ENCODE measurements around the gene MBP.
A peak's percentile ranks its signal among the peaks of the same experiment; 100 is the strongest.

Gene MBP

GRCh38 chr18:77133835-77134496, 1.4 kb upstream of the MBP start:
- DNase-seq, result peak; percentile 53

GRCh38 chr18:77133051-77133834, 660 bp upstream of the MBP start:
- no peak for DNase-seq

GRCh38 chr18:77131652-77132368, 773 bp downstream of the MBP start:
- DNase-seq, result peak; percentile 45

GRCh38 chr18:77131100-77131651, 1.4 kb downstream of the MBP start:
- DNase-seq, result peak; percentile 55

- peak; percentile 29 for DNase-seq
Observed at GRCh38 chr18:77130229-77131099, 2.1 kb downstream of the MBP start.

- DNase-seq, result no peak
Observed at GRCh38 chr18:77129150-77129551, 3.4 kb downstream of the MBP start.

GRCh38 chr18:77127769-77128671, 4.6 kb downstream of the MBP start:
- peak; percentile 35 for DNase-seq

- peak; percentile 66 for DNase-seq
Observed at GRCh38 chr18:77124452-77124922, 8.1 kb downstream of the MBP start.

GRCh38 chr18:77123320-77124231, 9.0 kb downstream of the MBP start:
- peak; percentile 36 for DNase-seq

- no peak for DNase-seq
Observed at GRCh38 chr18:77121523-77121922, 11.1 kb downstream of the MBP start.

- DNase-seq, result peak; percentile 1
Observed at GRCh38 chr18:77119851-77120491, 12.6 kb downstream of the MBP start.

GRCh38 chr18:77119101-77119850, 13.3 kb downstream of the MBP start:
- DNase-seq, result peak; percentile 1

- peak; percentile 1 for DNase-seq
Observed at GRCh38 chr18:77118256-77119090, 14.1 kb downstream of the MBP start.

- DNase-seq, result no peak
Observed at GRCh38 chr18:77116201-77117080, 16.1 kb downstream of the MBP start.

GRCh38 chr18:77115192-77115953, 17.2 kb downstream of the MBP start:
- DNase-seq, result no peak
